PFSK-1 (cell line): ENCODE results near the gene EML4.

Experiments
- FOXP2 ChIP-seq: optimal IDR thresholded peaks from 2 replicates; pipeline ENCODE3; 2011; ENCODE audit warnings: borderline replicate concordance, control low read depth, inconsistent platforms; ENCODE audit not compliant: insufficient read depth; ENCODE audit errors: extremely low read length, extremely low read depth
- POLR2AphosphoS5 ChIP-seq: IDR thresholded peaks from 2 replicates; pipeline ENCODE4 v1.6.1; 2012; ENCODE audit warnings: low read depth, mild to moderate bottlenecking, control low read depth, low read length, moderate library complexity
- SIN3A ChIP-seq: IDR thresholded peaks from 2 replicates; pipeline ENCODE4 v1.6.1; 2012; ENCODE audit warnings: mild to moderate bottlenecking, low read length, moderate library complexity, borderline replicate concordance; ENCODE audit not compliant: insufficient read depth
- TAF1 ChIP-seq: IDR thresholded peaks from 2 replicates; pipeline ENCODE4 v1.6.1; 2012; ENCODE audit warnings: low read length, control low read depth, borderline replicate concordance; ENCODE audit not compliant: insufficient read depth
- TF ChIP-seq, protein P1 (sequence below), 2 experiments: IDR thresholded peaks; 2 replicates each; pipeline versions ENCODE4 v1.6.1 to v1.8.0; 2011 to 2012; ENCODE audit warnings: low read depth in 2 of 2, low read length in 2 of 2, control low read depth in 1 of 2, inconsistent platforms in 1 of 2, mild to moderate bottlenecking in 1 of 2, moderate library complexity in 1 of 2; ENCODE audit not compliant: insufficient read depth in 1 of 2

EML4 gene

DNA sequence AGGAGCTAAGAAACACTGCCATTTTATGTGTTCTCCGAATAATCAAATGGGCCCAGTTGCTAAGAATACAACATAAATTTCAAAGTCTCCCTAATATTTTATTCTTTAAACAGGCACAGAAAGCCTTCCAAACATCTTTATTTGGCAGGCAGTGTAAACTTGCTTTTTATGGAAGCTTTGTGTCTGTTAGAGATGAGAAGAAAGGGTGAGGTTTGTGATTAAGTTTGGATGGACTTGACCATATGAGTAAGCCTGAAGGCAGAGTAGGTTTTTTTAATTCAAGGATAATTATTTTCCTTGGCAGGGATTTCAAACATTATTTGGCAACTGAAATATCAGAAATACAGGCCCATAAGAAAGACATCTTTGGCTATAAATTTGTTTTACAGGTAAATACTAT, 129.0 kb downstream of the EML4 start:
- TF ChIP-seq SIN3A (no peak), TAF1 (no peak), FOXP2 (no peak), POLR2AphosphoS5 (no peak)
- TF ChIP-seq, protein P1, sequence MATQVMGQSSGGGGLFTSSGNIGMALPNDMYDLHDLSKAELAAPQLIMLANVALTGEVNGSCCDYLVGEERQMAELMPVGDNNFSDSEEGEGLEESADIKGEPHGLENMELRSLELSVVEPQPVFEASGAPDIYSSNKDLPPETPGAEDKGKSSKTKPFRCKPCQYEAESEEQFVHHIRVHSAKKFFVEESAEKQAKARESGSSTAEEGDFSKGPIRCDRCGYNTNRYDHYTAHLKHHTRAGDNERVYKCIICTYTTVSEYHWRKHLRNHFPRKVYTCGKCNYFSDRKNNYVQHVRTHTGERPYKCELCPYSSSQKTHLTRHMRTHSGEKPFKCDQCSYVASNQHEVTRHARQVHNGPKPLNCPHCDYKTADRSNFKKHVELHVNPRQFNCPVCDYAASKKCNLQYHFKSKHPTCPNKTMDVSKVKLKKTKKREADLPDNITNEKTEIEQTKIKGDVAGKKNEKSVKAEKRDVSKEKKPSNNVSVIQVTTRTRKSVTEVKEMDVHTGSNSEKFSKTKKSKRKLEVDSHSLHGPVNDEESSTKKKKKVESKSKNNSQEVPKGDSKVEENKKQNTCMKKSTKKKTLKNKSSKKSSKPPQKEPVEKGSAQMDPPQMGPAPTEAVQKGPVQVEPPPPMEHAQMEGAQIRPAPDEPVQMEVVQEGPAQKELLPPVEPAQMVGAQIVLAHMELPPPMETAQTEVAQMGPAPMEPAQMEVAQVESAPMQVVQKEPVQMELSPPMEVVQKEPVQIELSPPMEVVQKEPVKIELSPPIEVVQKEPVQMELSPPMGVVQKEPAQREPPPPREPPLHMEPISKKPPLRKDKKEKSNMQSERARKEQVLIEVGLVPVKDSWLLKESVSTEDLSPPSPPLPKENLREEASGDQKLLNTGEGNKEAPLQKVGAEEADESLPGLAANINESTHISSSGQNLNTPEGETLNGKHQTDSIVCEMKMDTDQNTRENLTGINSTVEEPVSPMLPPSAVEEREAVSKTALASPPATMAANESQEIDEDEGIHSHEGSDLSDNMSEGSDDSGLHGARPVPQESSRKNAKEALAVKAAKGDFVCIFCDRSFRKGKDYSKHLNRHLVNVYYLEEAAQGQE (IDR thresholded peaks at IDR 0.05; ENCODE audit: insufficient read depth in 1 of 2, low read depth in 2 of 2, low read length in 2 of 2) = no peak

DNA sequence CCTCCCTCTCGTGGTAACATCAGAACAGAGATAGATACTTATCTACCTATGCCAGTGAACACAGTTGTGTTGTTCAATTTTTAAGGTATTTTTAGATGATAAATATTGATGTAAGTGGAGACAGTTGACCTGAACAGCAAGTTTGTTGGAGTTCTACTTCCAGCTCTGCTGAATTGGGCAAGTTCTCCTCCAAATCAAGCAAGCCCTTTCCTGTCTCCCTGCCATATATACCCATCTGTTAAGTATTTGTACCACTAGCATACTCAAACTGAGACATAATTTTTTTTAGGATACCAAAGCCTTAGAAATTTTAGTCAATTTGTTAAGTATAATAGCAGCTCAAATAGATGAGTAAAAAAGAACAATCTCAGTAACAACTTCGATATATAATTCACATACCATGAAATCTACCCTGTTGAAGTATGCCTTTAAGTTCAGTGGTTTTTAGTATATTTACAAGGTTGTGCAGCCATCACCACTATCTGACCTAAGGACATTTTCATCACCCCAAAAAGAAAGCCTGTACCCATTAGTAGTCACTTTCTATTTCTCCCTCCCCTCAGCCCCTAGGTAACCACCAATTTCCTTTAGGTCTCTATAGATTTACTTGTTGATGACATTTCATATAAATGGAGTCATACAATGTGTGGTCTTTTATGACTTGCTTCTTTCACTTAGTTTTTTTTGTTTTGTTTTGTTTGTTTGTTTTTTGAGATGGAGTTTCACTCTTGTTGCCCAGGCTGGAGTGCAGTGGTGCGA, 130.0 kb downstream of the EML4 start:
- TF ChIP-seq TAF1 (no peak), POLR2AphosphoS5 (no peak), SIN3A (no peak)
- TF ChIP-seq, protein P1 (IDR thresholded peaks at IDR 0.05; ENCODE audit: insufficient read depth in 1 of 2, low read depth in 2 of 2, low read length in 2 of 2) = no peak

DNA sequence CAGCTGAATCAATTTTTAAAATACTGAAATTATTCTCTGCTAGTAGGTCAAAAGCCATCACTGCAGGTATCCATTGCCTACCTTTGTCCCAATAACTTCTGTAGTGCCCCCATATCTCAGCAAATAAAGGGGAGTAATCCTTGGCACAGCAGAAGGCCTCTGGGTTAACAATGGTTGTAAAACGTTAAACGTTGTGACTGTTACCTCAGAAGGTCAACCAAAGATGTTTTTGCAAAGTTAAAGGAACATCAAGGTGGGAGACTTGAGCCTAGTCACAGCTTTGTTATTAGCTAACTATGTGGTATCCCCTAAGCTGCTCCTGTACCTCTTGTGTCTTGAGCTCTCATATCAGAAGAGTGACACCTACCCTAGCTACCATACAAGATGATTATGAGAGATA, 131.4 kb downstream of the EML4 start:
- TF ChIP-seq, protein P1 (IDR thresholded peaks at IDR 0.05; ENCODE audit: insufficient read depth in 1 of 2, low read depth in 2 of 2, low read length in 2 of 2) = no peak
- no peak for TF ChIP-seq FOXP2
- no peak for TF ChIP-seq POLR2AphosphoS5
- TF ChIP-seq SIN3A = no peak
- TF ChIP-seq TAF1 = no peak

DNA sequence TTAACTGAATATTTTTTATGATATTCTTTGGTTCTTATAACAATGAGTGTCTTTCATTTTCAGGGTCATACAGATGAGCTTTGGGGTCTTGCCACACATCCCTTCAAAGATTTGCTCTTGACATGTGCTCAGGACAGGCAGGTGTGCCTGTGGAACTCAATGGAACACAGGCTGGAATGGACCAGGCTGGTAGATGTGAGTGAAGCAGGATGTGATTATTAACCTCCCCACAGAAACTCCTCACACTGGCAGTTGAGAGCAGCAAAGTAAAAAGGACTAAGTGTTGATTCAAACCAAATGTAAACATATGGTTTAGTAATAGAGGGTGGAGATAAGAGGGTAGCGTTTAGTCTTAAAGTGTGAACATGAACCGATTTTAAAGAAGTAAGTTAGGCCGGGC, 134.1 kb downstream of the EML4 start:
- TF ChIP-seq, protein P1 (IDR thresholded peaks at IDR 0.05; ENCODE audit: insufficient read depth in 1 of 2, low read depth in 2 of 2, low read length in 2 of 2) = no peak
- TF ChIP-seq FOXP2 (no peak), POLR2AphosphoS5 (no peak), TAF1 (no peak)
